Left renal pelvis (tissue), 4 donors: ENCODE results near the gene HKDC1. TPM values are rescaled to one million over a fixed set of nuclear protein-coding genes. Genes with fewer than 3 reads are reported as not detected.
"Not testable (repeated sequence)": the region's sequence is repeated elsewhere in the genome, so short reads cannot be mapped to it uniquely, and the experiment has no call there.

Experiments
- DNase-seq, 4 donors: peaks; one replicate each; pipeline ENCODE4 v3.0.0-alpha.2; 2013; ENCODE audit warnings: low read depth in 4 of 4, low spot score in 3 of 4
- polyA plus RNA-seq, 4 donors: library from polyadenylated mRNA; unstranded; fragments of 120-200 nt; gene quantifications; one replicate each; pipeline ENCODE4 v1.2.1, GENCODE V29; 2013; ENCODE audit not compliant: insufficient read length in 4 of 4

The HKDC1 gene
- polyA plus RNA-seq, 4 donors, result 0.42 to 19.0 (median 13.9) TPM

- DNase-seq, result no peak
These were observed 19.8 kb downstream of the HKDC1 start for GRCh38 chr10:69239816-69240434.

GRCh38 chr10:69240455-69240854, 20.3 kb downstream of the HKDC1 start:
- no peak for DNase-seq

GRCh38 chr10:69241575-69241974, 21.4 kb downstream of the HKDC1 start:
- DNase-seq, result no peak

- DNase-seq, result no peak
These were observed 22.1 kb downstream of the HKDC1 start for GRCh38 chr10:69242040-69242851.

- DNase-seq, result no peak
These were observed 22.7 kb downstream of the HKDC1 start for GRCh38 chr10:69242852-69243212.

GRCh38 chr10:69243817-69244216, 23.7 kb downstream of the HKDC1 start:
- no peak for DNase-seq

GRCh38 chr10:69246036-69246435, 25.9 kb downstream of the HKDC1 start:
- no peak for DNase-seq

GRCh38 chr10:69246581-69247312, 26.6 kb downstream of the HKDC1 start:
- no peak for DNase-seq

GRCh38 chr10:69247313-69247710, 27.2 kb downstream of the HKDC1 start:
- DNase-seq, result no peak

- no peak for DNase-seq
These were observed 28.1 kb downstream of the HKDC1 start for GRCh38 chr10:69248117-69248730.

- DNase-seq, result no peak
These were observed 29.9 kb downstream of the HKDC1 start for GRCh38 chr10:69250041-69250440.

- not testable (repeated sequence) for DNase-seq
These were observed 31.3 kb downstream of the HKDC1 start for GRCh38 chr10:69251417-69251816.

GRCh38 chr10:69253171-69253570, 33.0 kb downstream of the HKDC1 start:
- no peak for DNase-seq

GRCh38 chr10:69254877-69255276, 34.7 kb downstream of the HKDC1 start:
- DNase-seq, result no peak

GRCh38 chr10:69259547-69260243, 39.6 kb downstream of the HKDC1 start:
- DNase-seq, result no peak

- no peak for DNase-seq
These were observed 41.1 kb downstream of the HKDC1 start for GRCh38 chr10:69261184-69261583.

GRCh38 chr10:69262292-69262751, 42.2 kb downstream of the HKDC1 start:
- DNase-seq, result peak in 1 of 4 donors; percentile 9

- DNase-seq, result no peak
These were observed 45.4 kb downstream of the HKDC1 start for GRCh38 chr10:69265521-69265920.

GRCh38 chr10:69268761-69269416, 48.8 kb downstream of the HKDC1 start:
- DNase-seq, result no peak

GRCh38 chr10:69269761-69270160, 49.6 kb downstream of the HKDC1 start:
- DNase-seq, result no peak
